HT-29 (cell line): ENCODE measurements around the gene KCNJ2. TPM values are rescaled to one million over a fixed set of nuclear protein-coding genes. Genes with fewer than 3 reads are reported as not detected.

Experiments used
- DNase-seq: peaks from one replicate; pipeline ENCODE4 v3.0.0-alpha.2; 2015; ENCODE audit warnings: low spot score
- total RNA-seq: library from RNA; depleted of rRNA; stranded (reverse); fragments of >200 nt; shearing (Covaris generic); gene quantifications from 2 replicates; pipeline ENCODE4 v1.2.3, GENCODE V29; 2014

Gene KCNJ2
- total RNA-seq, 1 experiment from 2014 or later, result 0.23 TPM

GRCh38 chr17:70158591-70158990 lies 10.7 kb upstream of the KCNJ2 start:
- no peak for DNase-seq

DNA sequence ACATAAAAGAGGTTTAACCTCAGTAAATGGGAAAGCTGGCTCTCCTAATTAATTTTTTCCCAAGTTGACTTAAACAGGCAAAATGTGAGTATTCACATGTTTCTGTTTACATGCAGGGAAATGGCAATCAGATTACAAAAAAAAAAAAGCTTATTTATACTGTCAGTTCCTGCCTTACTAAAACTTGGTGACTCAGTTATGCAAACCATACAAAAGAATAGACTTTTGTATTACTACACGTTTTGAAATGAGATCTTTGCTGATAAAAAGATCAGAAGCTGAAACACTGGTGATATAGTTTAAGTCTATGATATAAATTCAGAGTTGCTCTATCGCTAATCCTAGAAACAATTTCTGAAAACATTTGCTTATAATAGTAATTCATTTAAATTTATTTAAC lies 9.4 kb upstream of the KCNJ2 start:
- no peak for DNase-seq

GRCh38 chr17:70161519-70161918 lies 7.8 kb upstream of the KCNJ2 start:
- DNase-seq, result no peak

DNA sequence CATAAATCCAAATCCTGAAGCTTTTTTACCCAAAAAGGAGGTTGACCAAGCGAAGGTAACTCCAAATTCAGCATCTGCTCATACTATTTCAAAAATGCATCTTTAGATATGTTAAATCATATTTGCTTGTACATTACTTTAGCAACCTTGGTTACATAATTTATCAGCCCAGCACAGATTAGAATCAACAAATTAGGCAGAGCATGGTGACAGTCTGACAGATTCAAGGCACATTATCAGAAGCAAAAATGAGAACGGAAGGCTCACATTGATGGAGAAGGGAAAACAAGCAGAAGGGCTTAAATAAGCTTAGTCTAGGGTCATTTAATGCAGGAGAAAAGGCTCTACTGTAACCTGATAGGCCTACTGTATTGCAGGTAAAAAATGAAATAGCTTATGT lies 3.9 kb upstream of the KCNJ2 start:
- DNase-seq, result no peak

DNA sequence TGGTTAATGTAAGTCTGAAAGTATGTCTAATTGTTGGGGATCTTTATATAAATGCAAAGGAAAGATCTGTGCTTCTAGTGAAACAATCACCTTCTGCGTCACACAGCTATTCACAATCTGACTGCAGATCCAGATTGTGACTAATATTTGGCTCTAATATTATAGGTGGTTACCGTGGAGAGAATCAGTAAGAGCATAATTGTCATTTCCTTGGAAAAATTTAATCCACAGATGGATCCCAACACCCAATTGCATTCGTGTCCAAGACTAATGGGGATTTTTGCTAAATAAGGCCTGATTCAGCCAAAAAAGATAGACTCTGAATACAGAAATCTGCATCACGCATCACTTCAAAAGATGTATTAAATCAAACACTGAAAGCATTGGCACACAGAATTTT lies 2.7 kb upstream of the KCNJ2 start:
- no peak for DNase-seq

- peak; percentile 44 for DNase-seq
These were observed 1.0 kb upstream of the KCNJ2 start for GRCh38 chr17:70168044-70168976.

DNA sequence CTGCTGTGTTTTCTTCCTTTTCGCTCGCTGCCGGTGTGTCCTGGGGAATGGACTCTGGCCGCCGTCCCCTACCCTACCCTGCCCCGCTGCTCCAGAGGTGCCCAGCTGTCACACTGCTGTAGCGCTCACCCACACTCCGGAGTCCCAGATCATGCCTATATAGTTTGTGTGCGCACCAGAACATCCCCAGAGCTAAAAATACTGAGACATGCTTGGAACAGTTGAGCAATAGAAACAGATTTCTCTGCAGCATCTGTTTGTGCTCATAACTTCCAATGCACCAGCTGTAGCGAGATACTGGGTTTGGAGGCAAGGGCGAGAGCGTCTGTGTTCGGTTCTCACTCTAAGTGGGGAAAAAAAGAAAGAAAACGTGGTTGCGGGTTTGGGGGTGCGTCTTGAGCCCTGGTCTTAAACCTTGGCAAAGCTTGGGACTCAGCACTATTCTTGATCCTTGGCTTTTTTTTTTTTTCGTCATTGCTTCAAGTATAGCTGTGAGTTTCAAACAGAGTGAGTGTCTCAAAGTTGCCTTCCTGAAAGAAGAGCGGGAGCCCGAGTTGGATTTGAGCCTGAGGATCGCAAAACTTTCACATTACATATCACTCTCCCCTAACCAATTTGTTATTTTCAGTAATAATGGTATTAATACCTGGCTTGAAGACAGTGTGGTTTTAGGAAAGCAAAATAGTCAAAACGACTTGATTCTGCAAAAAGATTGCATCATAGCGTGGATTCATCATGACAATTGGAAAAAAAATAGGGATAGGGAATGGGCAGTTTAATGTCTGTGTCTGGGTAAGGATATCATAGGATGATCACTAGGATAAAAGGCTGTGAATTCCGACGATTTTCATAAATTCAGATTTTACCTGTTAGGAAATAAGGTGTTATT lies 621 bp downstream of the KCNJ2 start:
- DNase-seq, result no peak

GRCh38 chr17:70171159-70171558 lies 1.8 kb downstream of the KCNJ2 start:
- DNase-seq, result no peak

GRCh38 chr17:70172449-70172848 lies 3.1 kb downstream of the KCNJ2 start:
- DNase-seq, result no peak

DNA sequence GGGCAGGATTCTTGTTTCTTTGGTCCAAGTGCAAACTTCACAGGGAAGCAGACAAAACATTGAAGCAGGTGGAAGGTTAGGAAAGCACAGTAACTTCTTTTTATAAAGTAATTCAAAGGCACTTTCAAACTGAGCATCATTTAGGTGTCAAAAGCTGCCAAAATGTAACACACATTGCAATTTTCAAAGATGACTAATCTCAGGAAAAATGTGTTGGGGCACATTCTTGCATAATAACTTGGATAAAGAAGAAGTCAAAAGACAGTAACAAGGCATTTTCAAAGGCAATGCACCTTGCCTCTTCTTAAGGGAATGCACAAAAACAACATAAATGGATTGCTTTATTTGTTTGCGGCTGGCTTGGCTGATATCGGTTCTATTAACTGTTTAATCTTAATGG lies 3.6 kb downstream of the KCNJ2 start:
- DNase-seq, result no peak

GRCh38 chr17:70173681-70174080 lies 4.3 kb downstream of the KCNJ2 start:
- no peak for DNase-seq

DNA sequence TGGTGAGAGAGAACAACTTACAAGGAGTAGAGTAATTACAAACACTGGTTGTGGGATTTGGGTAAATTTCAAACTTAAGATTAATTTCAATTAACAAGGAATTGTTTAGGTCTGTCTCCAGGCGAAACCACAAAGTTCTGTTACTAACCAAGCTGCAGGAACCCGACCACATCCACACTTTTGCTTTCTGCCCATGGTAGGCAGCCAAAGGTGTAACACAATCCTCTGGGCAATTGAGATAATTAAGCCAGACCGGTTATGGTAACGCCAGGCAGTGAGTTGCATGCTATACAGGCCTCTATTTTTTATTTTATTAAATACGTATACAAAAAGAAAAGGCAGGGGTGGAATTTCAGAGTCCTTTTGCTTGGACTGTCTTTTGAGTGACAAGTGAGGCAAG lies 12.0 kb downstream of the KCNJ2 start:
- DNase-seq, result no peak

DNA sequence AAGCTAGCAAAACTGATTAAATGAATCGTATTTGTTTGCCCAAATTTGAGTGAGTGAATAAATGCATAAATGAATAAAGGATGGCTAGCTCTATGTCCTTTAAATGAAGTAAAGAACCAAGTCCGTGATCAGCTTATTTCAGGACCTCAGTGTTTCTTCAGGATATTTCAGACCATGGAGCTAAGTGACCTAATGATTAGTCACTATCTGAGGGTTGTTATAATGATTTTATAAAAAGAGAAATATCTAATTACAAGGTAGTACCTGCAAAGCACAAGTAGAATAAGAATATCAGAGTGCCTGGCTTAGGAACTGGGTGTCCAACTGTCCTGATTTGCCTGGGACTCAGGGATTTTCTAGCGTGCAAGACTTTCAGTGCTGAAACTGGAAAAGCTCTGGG lies 12.5 kb downstream of the KCNJ2 start:
- DNase-seq, result no peak

GRCh38 chr17:70183508-70183907 lies 14.2 kb downstream of the KCNJ2 start:
- no peak for DNase-seq

DNA sequence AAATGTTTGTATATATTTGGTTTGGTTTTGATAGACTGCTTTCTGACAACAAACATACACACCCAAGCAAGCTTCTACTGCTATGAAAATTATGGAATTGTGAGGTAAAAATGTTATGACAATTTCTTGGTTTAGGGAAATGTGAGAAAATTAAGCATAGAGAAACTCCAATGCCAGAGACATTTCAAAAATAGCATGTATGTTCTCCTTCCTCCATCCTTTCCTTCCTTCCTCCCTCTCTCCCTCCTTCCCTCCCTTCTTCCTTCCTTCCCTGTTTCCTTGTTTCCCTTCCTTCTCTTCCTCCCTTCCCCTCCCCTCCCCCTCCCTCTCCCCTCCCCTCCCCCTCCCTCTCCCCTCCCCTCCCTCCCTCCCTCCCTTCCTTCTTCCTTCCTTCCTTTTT lies 14.9 kb downstream of the KCNJ2 start:
- DNase-seq, result no peak

GRCh38 chr17:70184770-70185169 lies 15.4 kb downstream of the KCNJ2 start:
- DNase-seq, result no peak

DNA sequence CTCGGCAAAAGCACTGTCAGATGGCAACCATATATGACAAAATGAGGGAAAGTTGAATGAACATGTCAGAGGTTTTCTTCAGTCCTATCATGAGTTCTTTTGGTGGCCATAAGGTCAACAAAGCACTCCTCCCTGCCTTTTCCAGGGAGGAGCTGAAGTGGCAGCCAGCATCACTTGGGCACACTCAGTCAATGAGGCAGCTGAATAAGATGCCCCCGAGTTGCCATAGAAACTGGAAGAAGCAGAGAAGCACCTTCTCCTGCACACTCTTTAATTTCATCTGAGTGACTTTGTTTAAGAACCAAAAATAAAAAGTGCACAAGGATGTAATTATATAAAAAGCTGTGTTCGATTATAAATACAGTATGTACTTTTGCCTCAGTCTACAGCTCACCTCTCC lies 16.0 kb downstream of the KCNJ2 start:
- DNase-seq, result no peak

GRCh38 chr17:70187383-70187782 lies 18.1 kb downstream of the KCNJ2 start:
- no peak for DNase-seq

DNA sequence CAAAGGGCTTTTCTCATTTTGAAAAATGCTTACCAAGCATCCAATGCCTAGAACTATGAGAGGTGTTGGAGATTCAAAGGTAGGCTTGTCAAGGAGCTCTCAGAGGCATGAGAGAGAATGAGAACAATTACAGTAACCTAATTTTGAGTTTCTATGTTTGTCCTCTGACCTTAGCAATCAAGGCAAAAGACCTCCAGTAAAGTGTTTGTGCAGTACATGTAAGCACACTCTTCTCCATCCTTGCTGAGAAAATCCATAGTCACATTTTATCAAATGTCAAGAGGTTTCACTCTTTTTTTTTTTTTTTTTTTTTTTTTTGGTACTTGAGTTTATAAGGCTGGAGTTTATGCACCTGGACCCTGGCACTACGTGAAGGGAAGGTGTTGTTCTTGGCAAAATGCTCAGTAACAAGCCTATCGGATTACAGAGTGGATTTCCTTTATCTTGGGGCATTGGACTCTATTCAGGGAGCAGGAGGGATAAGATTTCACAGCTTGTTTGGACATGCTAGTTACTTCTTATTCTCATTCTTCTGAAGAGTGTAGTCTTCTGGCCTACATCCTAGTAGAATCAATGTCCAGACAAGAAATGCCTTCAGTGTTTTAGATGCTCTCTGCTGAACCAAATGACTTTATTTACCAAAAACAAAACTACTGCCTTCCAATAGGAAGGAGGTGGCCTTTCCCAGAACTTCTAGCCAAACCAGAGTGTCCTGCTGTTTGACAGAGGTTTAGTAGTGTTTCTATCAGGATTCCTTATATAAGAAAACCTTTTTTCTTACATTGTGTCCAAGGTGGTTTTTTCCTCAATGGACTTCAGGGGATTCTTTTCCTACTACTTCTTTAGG lies 21.9 kb downstream of the KCNJ2 start:
- DNase-seq, result no peak

DNA sequence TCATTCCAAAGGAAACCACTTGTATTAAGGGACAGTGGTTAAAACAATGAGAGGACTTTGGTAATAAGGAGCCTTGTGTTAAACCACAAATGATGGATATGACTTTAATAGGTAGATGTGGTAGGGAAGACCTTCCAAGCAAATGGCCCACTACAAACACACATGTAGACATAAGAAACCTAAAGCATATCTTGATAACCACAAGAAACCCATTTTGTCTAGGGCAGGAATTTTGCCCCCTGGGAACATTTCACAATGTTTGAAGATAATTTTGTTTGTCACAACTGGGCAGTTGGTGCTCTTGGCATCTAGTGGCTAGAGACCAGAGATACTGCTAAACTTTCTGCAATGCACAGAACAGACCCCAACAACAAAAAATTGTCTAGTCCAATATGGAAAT lies 25.8 kb downstream of the KCNJ2 start:
- DNase-seq, result no peak

GRCh38 chr17:70201872-70202419 lies 32.6 kb downstream of the KCNJ2 start:
- no peak for DNase-seq
